OCI-LY7 (cell line): ENCODE results near the gene CARM1. TPM values are rescaled to one million over a fixed set of nuclear protein-coding genes. Genes with fewer than 3 reads are reported as not detected.

Experiments used
- BruUV-seq: library from RNA; stranded (reverse); fragments of 400-500 nt; replicated peaks from 2 replicates; lab custom pipeline; 2021; lab: Mats Ljungman, UMichigan
- CTCF ChIA-PET: fragments of 300-600 bp; sonication (Branson Sonifier 250); formaldehyde crosslinking; loops from one replicate; lab custom pipeline; 2022; ENCODE audit warnings: antibody characterized with exemption; ENCODE audit not compliant: unreplicated experiment; lab: Charles Lee
- POLR2A ChIA-PET: fragments of 300-600 bp; sonication (Branson Sonifier 250); formaldehyde crosslinking; loops from one replicate; lab custom pipeline; 2022; ENCODE audit warnings: antibody characterized with exemption; lab: Charles Lee
- DNase-seq: peaks from one replicate; pipeline ENCODE4 v3.0.0-alpha.2; 2015; ENCODE audit warnings: low spot score
- H2AFZ ChIP-seq: fragments of 200-600 bp; sonication (generic), shearing (Covaris generic); 2 replicates; pipeline ENCODE4 v1.6.1; 2014; ENCODE audit warnings: mild to moderate bottlenecking, antibody characterized with exemption, low read length, moderate library complexity
- H3K27ac ChIP-seq: fragments of 200-600 bp; sonication (generic); 2 replicates; pipeline ENCODE4 v1.5.1; 2014; ENCODE audit warnings: mixed run types, low read depth, mild to moderate bottlenecking, moderate library complexity, low read length, inconsistent platforms; ENCODE audit not compliant: poor library complexity, severe bottlenecking
- H3K36me3 ChIP-seq: fragments of 200-600 bp; sonication (generic); 2 replicates; pipeline ENCODE4 v1.6.1; 2014; ENCODE audit warnings: mild to moderate bottlenecking, antibody characterized with exemption, low read length, moderate library complexity, mixed read lengths; ENCODE audit not compliant: insufficient read depth
- H3K4me1 ChIP-seq: fragments of 200-600 bp; sonication (generic); 2 replicates; pipeline ENCODE4 v1.5.1; 2014; ENCODE audit warnings: mild to moderate bottlenecking, low read length; ENCODE audit not compliant: insufficient read depth, poor library complexity, severe bottlenecking
- H3K4me2 ChIP-seq: fragments of 200-600 bp; sonication (generic); 2 replicates; pipeline ENCODE4 v1.6.1; 2014; ENCODE audit warnings: mild to moderate bottlenecking, low read length
- H3K4me3 ChIP-seq: fragments of 200-600 bp; sonication (generic); 2 replicates; pipeline ENCODE4 v1.5.1; 2014; ENCODE audit warnings: mild to moderate bottlenecking, low read depth, low read length; ENCODE audit not compliant: poor library complexity, severe bottlenecking
- H3K79me2 ChIP-seq: fragments of 200-600 bp; sonication (generic); 2 replicates; pipeline ENCODE4 v1.6.1; 2016; ENCODE audit warnings: low read depth, mild to moderate bottlenecking, low read length, moderate library complexity, mixed read lengths; ENCODE audit not compliant: insufficient read depth
- H3K9me2 ChIP-seq: fragments of 200-600 bp; sonication (generic); 2 replicates; pipeline ENCODE4 v1.6.1; 2016; ENCODE audit warnings: mild to moderate bottlenecking, low read length, mixed read lengths; ENCODE audit not compliant: insufficient read depth
- H3K9me3 ChIP-seq: fragments of 200-600 bp; sonication (generic); 2 replicates; pipeline ENCODE4 v1.6.1; 2014; ENCODE audit warnings: mild to moderate bottlenecking, mixed run types, low read length, mixed read lengths
- H4K20me1 ChIP-seq: fragments of 200-600 bp; sonication (generic); 2 replicates; pipeline ENCODE4 v1.6.1; 2014; ENCODE audit warnings: mild to moderate bottlenecking, antibody characterized with exemption, low read length, moderate library complexity, mixed read lengths; ENCODE audit not compliant: insufficient read depth
- EZH2phosphoT487 ChIP-seq: fragments of 200-600 bp; sonication (generic); IDR thresholded peaks from 2 replicates; pipeline ENCODE4 v1.6.1; 2018; ENCODE audit warnings: low read depth, borderline replicate concordance, mild to moderate bottlenecking, mixed run types, antibody characterized with exemption, low read length, moderate library complexity, mixed read lengths
- intact Hi-C: fragments of 100-400 bp; cut with micrococcal nuclease; formaldehyde crosslinking; loops from one replicate; pipeline ENCODE4 v1.10.0; 2022; ENCODE audit not compliant: unreplicated experiment
- total RNA-seq, 2 experiments: library from RNA; depleted of rRNA in 1 of 2; stranded (reverse); fragments of >200 nt in 1 of 2; shearing (Covaris generic) in 1 of 2; gene quantifications; 2 replicates each; pipeline ENCODE4 v1.2.3, GENCODE V29; 2014 to 2022
- TF ChIP-seq, protein P1 (sequence below): fragments of 200-600 bp; sonication (generic); conservative IDR thresholded peaks from 2 replicates; pipeline ENCODE4 v1.5.1; 2014; ENCODE audit warnings: mild to moderate bottlenecking, antibody characterized with exemption, low read length, moderate library complexity, mixed read lengths

Gene CARM1
- total RNA-seq, 2 experiments from 2014 or later: 41.2 to 107 TPM

- no peaks in the 10 kb centered on the region; the same call in 1 of the 2 replicates for H3K9me3 ChIP-seq
- H3K4me2 ChIP-seq: peak overlapping the region; percentile 33
- H3K9me2 ChIP-seq: no peaks in the 10 kb centered on the region
- TF ChIP-seq EZH2phosphoT487: no peak
- TF ChIP-seq, protein P1, sequence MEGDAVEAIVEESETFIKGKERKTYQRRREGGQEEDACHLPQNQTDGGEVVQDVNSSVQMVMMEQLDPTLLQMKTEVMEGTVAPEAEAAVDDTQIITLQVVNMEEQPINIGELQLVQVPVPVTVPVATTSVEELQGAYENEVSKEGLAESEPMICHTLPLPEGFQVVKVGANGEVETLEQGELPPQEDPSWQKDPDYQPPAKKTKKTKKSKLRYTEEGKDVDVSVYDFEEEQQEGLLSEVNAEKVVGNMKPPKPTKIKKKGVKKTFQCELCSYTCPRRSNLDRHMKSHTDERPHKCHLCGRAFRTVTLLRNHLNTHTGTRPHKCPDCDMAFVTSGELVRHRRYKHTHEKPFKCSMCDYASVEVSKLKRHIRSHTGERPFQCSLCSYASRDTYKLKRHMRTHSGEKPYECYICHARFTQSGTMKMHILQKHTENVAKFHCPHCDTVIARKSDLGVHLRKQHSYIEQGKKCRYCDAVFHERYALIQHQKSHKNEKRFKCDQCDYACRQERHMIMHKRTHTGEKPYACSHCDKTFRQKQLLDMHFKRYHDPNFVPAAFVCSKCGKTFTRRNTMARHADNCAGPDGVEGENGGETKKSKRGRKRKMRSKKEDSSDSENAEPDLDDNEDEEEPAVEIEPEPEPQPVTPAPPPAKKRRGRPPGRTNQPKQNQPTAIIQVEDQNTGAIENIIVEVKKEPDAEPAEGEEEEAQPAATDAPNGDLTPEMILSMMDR: no peak
- intact Hi-C loops: loop anchor here (5.0 kb wide), 1 partner anchor 268 kb away; the partner anchor contains the start of genes CDKN2D and KRI1
- H3K27ac ChIP-seq: peak overlapping the region; percentile 84
- no peaks in the 10 kb centered on the region; the same call in 1 of the 2 replicates for H3K79me2 ChIP-seq
- H3K36me3 ChIP-seq: peaks cover 37% of the 10 kb centered on the region
- H3K4me3 ChIP-seq: peak overlapping the region; percentile 74
- POLR2A ChIA-PET: interaction anchor here (0.9 to 1.3 kb wide), 3 partner anchors 29 to 118 kb away, joined by 3 to 11 read pairs (median 6); partner anchors contain the start of gene DNM2
- no peak overlapping the region for H2AFZ ChIP-seq
- CTCF ChIA-PET: interaction anchor here (0.5 to 1.4 kb wide), 4 partner anchors 23 to 430 kb away, joined by 3 to 10 read pairs (median 8); no protein-coding TSS in a partner anchor
- peaks cover 26% of the 10 kb centered on the region for H3K4me1 ChIP-seq
- no peak for DNase-seq
- no TSS peak for BruUV-seq
- no peaks in the 10 kb centered on the region for H4K20me1 ChIP-seq
These were observed 36.1 kb upstream of the CARM1 start for GRCh38 chr19:10835089-10835753.

GRCh38 chr19:10835754-10836478 is 35.4 kb upstream of the CARM1 start, which contains the start of gene TMED1:
TMED1 (minus strand) TSS chr19:10836212; CDS start chr19:10836191, 21 bp downstream.
- POLR2A ChIA-PET: interaction anchor here (0.6 to 1.3 kb wide), 7 partner anchors 10 to 119 kb away, joined by 3 to 11 read pairs (median 3); partner anchors contain the start of gene DNM2
- H3K4me2 ChIP-seq: peak within 1 kb of the TSS; percentile 78
- CTCF ChIA-PET: interaction anchor here (0.5 to 1.4 kb wide), 8 partner anchors 17 to 431 kb away, joined by 3 to 10 read pairs (median 6); no protein-coding TSS in a partner anchor
- H3K4me1 ChIP-seq: peaks cover 26% of the 10 kb centered on the region
- intact Hi-C loops: loop anchor here (2.0 to 5.0 kb wide), 2 partner anchors 29 to 269 kb away; partner anchors contain the start of genes CDKN2D and KRI1
- H3K9me3 ChIP-seq: no peaks in the 10 kb centered on the region; the same call in 1 of the 2 replicates
- H3K4me3 ChIP-seq: peak within 1 kb of the TSS; percentile 74
- H3K36me3 ChIP-seq: peaks cover 33% of the 10 kb centered on the region
- no peaks in the 10 kb centered on the region; the same call in 1 of the 2 replicates for H3K79me2 ChIP-seq
- no peaks in the 10 kb centered on the region for H3K9me2 ChIP-seq
- peak; percentile 100 for DNase-seq
- no TSS peak for BruUV-seq
- H2AFZ ChIP-seq: peak within 1 kb of the TSS; percentile 69
- H3K27ac ChIP-seq: peak within 1 kb of the TSS; percentile 84
- H4K20me1 ChIP-seq: no peaks in the 10 kb centered on the region
- TF ChIP-seq, protein P1: peak; percentile 39; the same call in 1 of the 2 replicates
- TF ChIP-seq EZH2phosphoT487: no peak
